HepG2 (cell line): ENCODE measurements around the gene SLC16A13.

Experiments used
- CREM ChIP-seq, 2 experiments: sonication (generic) in 1 of 2; formaldehyde crosslinking in 1 of 2; IDR thresholded peaks; 2 replicates each; pipeline versions ENCODE4 v1.4.0 to v1.6.1; 2016 to 2020; ENCODE audit warnings: antibody characterized with exemption in 1 of 2, mild to moderate bottlenecking in 1 of 2, missing genetic modification reagents in 1 of 2
- GATA4 ChIP-seq: sonication (generic); IDR thresholded peaks from 2 replicates; pipeline ENCODE4 v1.6.1; 2016; ENCODE audit warnings: antibody characterized with exemption, low read depth, borderline replicate concordance

GRCh38 chr17:6998855-6999508 is 36.8 kb upstream of the SLC16A13 start:
- TF ChIP-seq GATA4 (no peak), CREM (IDR thresholded peaks at IDR 0.05) (no peak), CREM (CRISPR knock-in tag; IDR thresholded peaks at IDR 0.05) (no peak)
